ENCODE results near the gene BNIP1.

Gene BNIP1

DNA sequence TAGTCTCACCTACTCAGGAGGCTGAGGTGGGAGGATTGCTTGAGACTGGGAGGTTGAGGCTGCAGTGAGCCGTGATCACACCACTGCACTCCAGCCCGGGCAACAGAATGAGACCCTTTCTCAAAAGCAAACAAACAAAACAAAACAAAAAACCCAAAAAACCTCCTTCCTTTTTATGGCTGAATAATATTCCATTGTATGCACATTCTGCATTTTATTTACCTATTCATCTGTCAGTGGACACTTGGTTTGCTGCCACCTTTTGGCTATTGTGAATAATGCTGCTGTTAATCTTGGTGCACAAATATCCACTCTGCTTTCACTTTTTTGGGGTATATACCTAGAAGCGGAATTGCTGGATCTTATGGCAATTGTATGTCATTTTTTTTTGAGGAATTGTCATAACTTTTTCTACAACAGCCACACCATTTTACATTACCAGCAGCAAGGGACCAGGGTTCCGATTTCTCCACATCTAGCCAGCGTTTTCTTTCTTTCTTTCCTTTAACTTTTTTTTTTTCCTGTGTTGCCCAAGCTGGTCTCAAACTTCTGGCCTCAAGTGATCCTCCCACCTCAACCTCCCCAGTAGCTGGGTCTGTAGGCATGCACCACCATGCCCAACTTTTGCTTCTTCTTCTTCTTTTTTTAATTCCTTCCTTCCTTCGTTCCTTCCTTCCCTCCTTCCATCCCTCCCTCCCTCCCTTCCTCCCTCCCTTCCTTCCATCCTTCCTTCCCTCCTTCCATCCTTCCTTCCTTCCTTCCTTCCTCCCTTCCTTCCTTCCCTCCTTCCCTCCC is 60.1 kb downstream of the BNIP1 start:
- Histone ChIP-seq H3K27ac (no peak overlapping the region), H3K4me3 (no peak overlapping the region)

DNA sequence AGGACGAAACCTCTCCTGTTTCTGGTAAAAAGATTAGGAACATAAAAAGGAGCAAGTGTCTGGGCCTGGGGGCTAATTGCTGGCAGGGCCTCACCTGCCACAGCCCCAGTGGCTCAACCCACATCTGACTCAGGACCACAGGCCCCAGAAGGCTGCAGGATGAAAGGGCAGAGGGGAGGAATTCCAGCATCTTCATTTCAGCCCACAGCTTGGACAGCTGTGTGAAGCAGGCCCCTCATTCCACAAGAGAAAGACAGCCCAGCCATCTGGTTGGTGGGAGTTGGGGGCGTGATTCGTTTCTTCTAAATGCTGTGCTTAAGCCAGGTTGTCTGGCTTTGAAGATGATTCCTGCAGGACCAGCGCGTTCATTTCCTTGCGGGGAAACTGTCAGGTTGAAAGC is 61.6 kb downstream of the BNIP1 start:
- no peak overlapping the region for H3K27ac ChIP-seq
- no peak overlapping the region for H3K4me3 ChIP-seq

DNA sequence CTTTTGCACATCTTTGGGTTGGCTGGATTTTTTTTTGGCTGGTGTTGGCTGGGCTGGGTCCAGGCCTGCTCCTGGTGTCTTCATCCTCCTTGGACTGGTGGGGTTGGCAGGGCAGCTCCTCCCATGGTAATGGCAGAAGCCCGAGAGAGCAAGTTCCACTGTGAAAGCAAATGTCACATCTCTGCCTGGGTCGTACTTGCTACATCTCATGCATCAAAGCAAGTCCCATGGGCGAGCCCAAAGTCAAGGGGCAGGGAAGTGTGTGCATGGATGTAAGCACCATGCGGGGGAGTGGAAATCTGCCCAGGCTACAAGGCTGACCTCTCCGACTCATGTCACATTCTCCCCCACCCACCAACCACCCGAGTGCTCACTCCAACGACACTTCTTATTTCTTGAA is 64.0 kb downstream of the BNIP1 start:
- Histone ChIP-seq H3K27ac (no peak overlapping the region), H3K4me3 (no peak overlapping the region)

DNA sequence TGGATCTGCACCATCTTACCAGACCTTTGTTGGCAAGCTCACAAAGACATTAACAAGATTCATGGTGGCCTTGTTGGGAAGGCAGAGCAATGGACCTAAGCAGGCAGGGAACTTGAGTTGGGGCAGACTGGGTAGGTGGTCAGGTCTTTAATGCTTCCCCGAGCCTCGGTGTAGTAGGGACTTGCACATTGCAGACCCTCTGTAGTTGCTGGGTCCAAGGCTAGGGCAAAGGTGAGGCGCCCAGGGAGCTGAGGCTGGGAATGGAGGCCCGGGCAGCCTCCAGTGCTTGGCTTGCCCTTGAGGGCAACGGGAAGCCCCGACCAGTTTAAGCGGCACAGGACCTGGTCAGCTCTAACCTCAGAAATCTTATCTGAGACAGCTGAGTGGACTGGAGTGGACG is 66.5 kb downstream of the BNIP1 start:
- Histone ChIP-seq H3K4me3 (no peak overlapping the region), H3K27ac (no peak overlapping the region)

DNA sequence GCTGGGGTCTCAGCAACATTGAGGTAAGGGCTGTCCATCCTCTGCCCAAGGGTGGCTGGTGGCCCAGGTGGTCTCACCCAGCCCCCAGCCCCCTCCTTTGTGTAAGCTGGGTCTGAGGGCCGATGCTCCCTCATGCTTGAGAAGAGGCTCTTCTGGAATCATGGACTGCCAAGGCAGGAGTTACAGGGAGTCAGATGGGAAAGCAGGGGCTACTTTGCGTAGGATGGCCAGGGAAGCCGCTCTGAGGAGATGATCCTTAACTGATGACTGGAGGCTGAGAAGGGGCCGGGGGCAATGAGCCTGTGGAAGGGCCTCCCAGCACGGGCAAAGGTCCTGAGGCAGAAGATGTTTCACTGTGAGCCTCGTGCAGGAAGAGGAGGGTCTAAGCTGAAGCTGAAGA is 67.0 kb downstream of the BNIP1 start:
- Histone ChIP-seq H3K27ac (no peak overlapping the region), H3K4me3 (no peak overlapping the region)

DNA sequence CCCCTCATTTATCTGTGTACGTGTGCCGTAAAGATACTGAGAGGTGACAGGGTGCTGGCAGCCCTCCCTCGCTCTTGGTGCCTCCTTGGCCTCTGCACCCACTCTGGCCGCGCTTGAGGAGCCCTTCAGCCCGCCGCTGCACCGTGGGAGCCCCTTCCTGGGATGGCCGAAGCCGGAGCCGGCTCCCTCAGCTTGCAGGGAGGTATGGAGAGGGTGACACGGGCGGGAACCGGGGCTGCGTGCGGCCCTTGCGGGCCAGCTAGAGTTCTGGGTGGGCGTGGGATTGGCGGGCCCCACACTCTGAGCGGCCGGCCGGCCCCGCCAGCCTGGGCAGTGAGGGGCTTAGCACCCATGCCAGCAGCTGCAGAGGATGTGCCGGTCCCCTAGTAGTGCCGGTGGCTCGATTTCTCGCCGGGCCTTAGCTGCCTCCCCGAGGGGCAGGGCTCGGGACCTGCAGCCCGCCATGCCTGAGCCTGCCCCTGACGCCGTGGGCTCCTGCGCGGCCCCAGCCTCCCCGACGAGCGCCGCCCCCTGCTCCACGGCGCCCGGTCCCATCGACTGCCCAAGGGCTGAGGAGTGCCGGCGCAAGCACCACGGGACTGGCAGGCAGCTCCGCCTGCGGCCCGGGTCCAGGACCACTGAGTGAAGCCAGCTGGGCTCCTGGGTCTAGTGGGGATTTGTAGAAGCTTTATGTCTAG is 69.1 kb downstream of the BNIP1 start:
- no peak overlapping the region for H3K4me3 ChIP-seq
- H3K27ac ChIP-seq, result no peak overlapping the region
